Measurements from ENCODE around the gene TSSK6. TPM values are rescaled to one million over a fixed set of nuclear protein-coding genes. Genes with fewer than 3 reads are reported as not detected.

TSSK6 gene
- total and polyA plus RNA-seq, 4 donors, result 0.21 to 2.3 (median 1.1) TPM

- Histone ChIP-seq H3K36me3 (ENCODE audit: control insufficient read depth in 4 of 4, insufficient read depth in 3 of 4, low read depth in 1 of 4, low read length in 3 of 4) (no peaks in the 10 kb centered on the region), H3K27ac (ENCODE audit: low read depth in 1 of 2, low read length in 2 of 2) (no peak overlapping the region), H3K4me3 (ENCODE audit: low read depth in 1 of 3, low read length in 3 of 3) (peak overlapping the region in 1 of 3 donors; percentile 8), H3K27me3 (ENCODE audit: control insufficient read depth in 4 of 4, insufficient read depth in 4 of 4, low read length in 3 of 4) (peaks cover 0 to 8% (median 2%) of the 10 kb centered on the region in 4 donors), H3K4me1 (ENCODE audit: control insufficient read depth in 4 of 4, insufficient read depth in 4 of 4, low read length in 3 of 4) (peaks cover 0 to 9% (median 6%) of the 10 kb centered on the region in 4 donors), H3K9me3 (ENCODE audit: control insufficient read depth in 4 of 4, low read length in 3 of 4) (peaks cover 0 to 3% (median 0%) of the 10 kb centered on the region in 4 donors), H3K9ac (ENCODE audit: low read depth in 1 of 2, low read length in 2 of 2) (no peak overlapping the region)
- DNase-seq (ENCODE audit: low spot score), result peak; percentile 72
- WGBS, result 7% methylated on average over 45 of the region's 45 CpGs
- TF ChIP-seq SP1 (IDR thresholded peaks at IDR 0.05), result no peak
- TF ChIP-seq NR2F2 (IDR thresholded peaks at IDR 0.05), result no peak
- no peak for TF ChIP-seq ZBTB33 (IDR thresholded peaks at IDR 0.05)
- TF ChIP-seq REST (IDR thresholded peaks at IDR 0.05), result no peak
- no peak for TF ChIP-seq MAX (IDR thresholded peaks at IDR 0.05)
- TF ChIP-seq GABPA (IDR thresholded peaks at IDR 0.05 in 1 of 2, conservative IDR thresholded peaks at IDR 0.05 in 1 of 2), result no peak
- no peak for TF ChIP-seq FOXA1 (IDR thresholded peaks at IDR 0.05)
- no peak for TF ChIP-seq FOXA2 (IDR thresholded peaks at IDR 0.05)
- TF ChIP-seq YY1 (IDR thresholded peaks at IDR 0.05), result no peak
- no peak for TF ChIP-seq RAD21 (IDR thresholded peaks at IDR 0.05)
- TF ChIP-seq ATF3 (IDR thresholded peaks at IDR 0.05), result no peak
- no peak for TF ChIP-seq HNF4A (conservative IDR thresholded peaks at IDR 0.05)
- no peak for TF ChIP-seq CTCF (IDR thresholded peaks at IDR 0.05; ENCODE audit: low read depth, low read length, missing input control)
- TF ChIP-seq JUND (IDR thresholded peaks at IDR 0.05), result no peak
- no peak for TF ChIP-seq EGR1 (IDR thresholded peaks at IDR 0.05; ENCODE audit: low read depth in 2 of 2)
- no peak for TF ChIP-seq HNF4G (IDR thresholded peaks at IDR 0.05)
- TF ChIP-seq TAF1 (conservative IDR thresholded peaks at IDR 0.05), result no peak
- no peak for TF ChIP-seq RXRA (IDR thresholded peaks at IDR 0.05)
These were observed 25.6 kb upstream of the TSSK6 start for GRCh38 chr19:19540715-19541515.

All from liver (tissue), 9 donors.